B cell (primary cell): ENCODE measurements around the gene PDE4B. TPM values are rescaled to one million over a fixed set of nuclear protein-coding genes. Genes with fewer than 3 reads are reported as not detected.

Experiments
- ATAC-seq: fragments of 200-7000 bp; cut with Tn5 transposase; one replicate; pipeline ENCODE4 v1.10.0; 2021; ENCODE audit warnings: low read depth, mild to moderate bottlenecking, moderate number of reproducible peaks, moderate library complexity
- CTCF ChIA-PET: fragments of 350-600 bp; sonication (Branson Sonifier 250); formaldehyde crosslinking; loops from one replicate; lab custom pipeline; 2021; ENCODE audit warnings: antibody characterized with exemption, inconsistent platforms; lab: Charles Lee
- POLR2A ChIA-PET: fragments of 350-600 bp; sonication (Branson Sonifier 250); formaldehyde crosslinking; loops from one replicate; lab custom pipeline; 2021; ENCODE audit warnings: antibody characterized with exemption; lab: Charles Lee
- DNase-seq: peaks from one replicate; pipeline ENCODE4 v3.0.0; 2013
- H2AFZ ChIP-seq: 2 replicates; pipeline ENCODE4 v1.6.1; 2012; ENCODE audit warnings: mild to moderate bottlenecking, low read depth, low read length; ENCODE audit not compliant: insufficient read depth, poor library complexity, severe bottlenecking
- H3K27ac ChIP-seq, 2 donors: 1 replicate in 1 of 2; 2 replicates in 1 of 2; pipeline ENCODE4 v1.5.1; 2012 to 2013; ENCODE audit warnings: low read length in 2 of 2, mild to moderate bottlenecking in 2 of 2, moderate library complexity in 1 of 2
- H3K27me3 ChIP-seq, 4 experiments: fragments of 200-600 bp in 1 of 4; sonication (generic) in 1 of 4; replicated peaks in 1 of 4; 1 replicate in 2 of 4; 2 replicates in 2 of 4; pipeline versions ENCODE4 v1.6.1 to v1.7.0; 2013 to 2016; ENCODE audit warnings: low read length in 3 of 4, mild to moderate bottlenecking in 2 of 4, mixed read lengths in 1 of 4, moderate library complexity in 1 of 4; ENCODE audit not compliant: insufficient read depth in 4 of 4, control insufficient read depth in 3 of 4; ENCODE audit errors: control extremely low read depth in 1 of 4
- H3K36me3 ChIP-seq, 2 experiments: replicated peaks in 1 of 2; 1 replicate in 1 of 2; 2 replicates in 1 of 2; pipeline versions ENCODE4 v1.6.1 to v1.7.1; 2013; ENCODE audit warnings: low read length in 1 of 2; ENCODE audit not compliant: insufficient read depth in 2 of 2, control insufficient read depth in 1 of 2; ENCODE audit errors: control extremely low read depth in 1 of 2, extremely low read depth in 1 of 2
- H3K4me1 ChIP-seq, 2 donors: fragments of 200-600 bp in 1 of 2; sonication (generic) in 1 of 2; 1 replicate in 1 of 2; 2 replicates in 1 of 2; pipeline versions ENCODE4 v1.5.1 to v1.6.1; 2013 to 2017; ENCODE audit warnings: low read length in 2 of 2; ENCODE audit not compliant: control insufficient read depth in 2 of 2, insufficient read depth in 2 of 2
- H3K4me2 ChIP-seq: replicated peaks from 2 replicates; pipeline ENCODE3; 2012; ENCODE audit warnings: mild to moderate bottlenecking, low read depth, low read length; ENCODE audit not compliant: poor library complexity, severe bottlenecking
- H3K4me3 ChIP-seq, 5 experiments: fragments of 200-600 bp in 1 of 5; sonication (generic) in 1 of 5; 1 replicate in 3 of 5; 2 replicates in 2 of 5; pipeline versions ENCODE4 v1.5.1 to v1.7.0; 2011 to 2016; ENCODE audit warnings: low read length in 4 of 5, mild to moderate bottlenecking in 4 of 5, low read depth in 2 of 5, control low read depth in 1 of 5, moderate library complexity in 1 of 5; ENCODE audit not compliant: insufficient read depth in 1 of 5; ENCODE audit errors: control extremely low read depth in 1 of 5, extremely low read depth in 1 of 5
- H3K79me2 ChIP-seq: fragments of 200-600 bp; sonication (generic); one replicate; pipeline ENCODE4 v1.6.0; 2016; ENCODE audit warnings: low read length; ENCODE audit not compliant: control insufficient read depth, insufficient read depth
- H3K9ac ChIP-seq: fragments of 200-600 bp; sonication (generic); 2 replicates; pipeline ENCODE4 v1.6.1; 2017; ENCODE audit warnings: mild to moderate bottlenecking, low read length, moderate library complexity
- H3K9me3 ChIP-seq, 3 donors: one replicate each; pipeline versions ENCODE4 v1.6.1 to v1.7.1; 2013; ENCODE audit warnings: low read length in 2 of 3; ENCODE audit not compliant: control insufficient read depth in 2 of 3, insufficient read depth in 1 of 3; ENCODE audit errors: control extremely low read depth in 1 of 3
- H4K20me1 ChIP-seq: 2 replicates; pipeline ENCODE4 v1.6.0; 2012; ENCODE audit warnings: mild to moderate bottlenecking, low read length; ENCODE audit not compliant: insufficient read depth, control insufficient read depth, poor library complexity, severe bottlenecking
- H3K27ac Mint-ChIP-seq: one replicate; pipeline ENCODE4 v1.8.0; 2021; ENCODE audit warnings: mixed read lengths
- H3K27me3 Mint-ChIP-seq: one replicate; pipeline ENCODE4 v1.8.0; 2021; ENCODE audit warnings: mixed read lengths
- H3K4me1 Mint-ChIP-seq: one replicate; pipeline ENCODE4 v1.8.0; 2021; ENCODE audit warnings: mixed read lengths
- H3K4me3 Mint-ChIP-seq: one replicate; pipeline ENCODE4 v1.8.0; 2021; ENCODE audit warnings: mixed read lengths
- H3K9me3 Mint-ChIP-seq: one replicate; pipeline ENCODE4 v1.8.0; 2022; ENCODE audit warnings: mixed read lengths; ENCODE audit not compliant: insufficient read depth
- EZH2 ChIP-seq: IDR thresholded peaks from 2 replicates; pipeline ENCODE4 v1.6.1; 2012; ENCODE audit warnings: borderline replicate concordance, low read depth, mild to moderate bottlenecking, moderate library complexity, low read length; ENCODE audit not compliant: insufficient read depth, poor library complexity, severe bottlenecking
- WGBS: methylation state at CpG from one replicate; pipeline ENCODE4 v1.1.5; 2013; ENCODE audit warnings: missing lambda C conversion rate; ENCODE audit not compliant: insufficient coverage; 5-methylcytosine and 5-hydroxymethylcytosine counted together
- intact Hi-C: fragments of 100-400 bp; cut with micrococcal nuclease; formaldehyde crosslinking; loops from one replicate; pipeline ENCODE4 v1.10.0; 2022
- polyA plus RNA-seq: library from polyadenylated mRNA; depleted of rRNA; stranded (reverse); fragments of >200 nt; gene quantifications from 2 replicates; pipeline ENCODE4 v1.2.3, GENCODE V29; 2012
- total RNA-seq, 2 donors: library from RNA; stranded (reverse); fragments of 120-200 nt in 1 of 2; gene quantifications; 1 replicate in 1 of 2; 2 replicates in 1 of 2; pipeline versions ENCODE4 v1.2.3 to v1.2.4, GENCODE V29; 2013 to 2022
- TF ChIP-seq, protein P1 (sequence below): fragments of 200-600 bp; IDR thresholded peaks from one replicate; pipeline ENCODE4 v1.8.0; 2022; ENCODE audit warnings: antibody characterized with exemption, mild to moderate bottlenecking

The PDE4B gene
- total and polyA plus RNA-seq, 2 donors (not counting 1 experiment from before 2014, with no cell fraction given) = 63.7 to 242 TPM

DNA sequence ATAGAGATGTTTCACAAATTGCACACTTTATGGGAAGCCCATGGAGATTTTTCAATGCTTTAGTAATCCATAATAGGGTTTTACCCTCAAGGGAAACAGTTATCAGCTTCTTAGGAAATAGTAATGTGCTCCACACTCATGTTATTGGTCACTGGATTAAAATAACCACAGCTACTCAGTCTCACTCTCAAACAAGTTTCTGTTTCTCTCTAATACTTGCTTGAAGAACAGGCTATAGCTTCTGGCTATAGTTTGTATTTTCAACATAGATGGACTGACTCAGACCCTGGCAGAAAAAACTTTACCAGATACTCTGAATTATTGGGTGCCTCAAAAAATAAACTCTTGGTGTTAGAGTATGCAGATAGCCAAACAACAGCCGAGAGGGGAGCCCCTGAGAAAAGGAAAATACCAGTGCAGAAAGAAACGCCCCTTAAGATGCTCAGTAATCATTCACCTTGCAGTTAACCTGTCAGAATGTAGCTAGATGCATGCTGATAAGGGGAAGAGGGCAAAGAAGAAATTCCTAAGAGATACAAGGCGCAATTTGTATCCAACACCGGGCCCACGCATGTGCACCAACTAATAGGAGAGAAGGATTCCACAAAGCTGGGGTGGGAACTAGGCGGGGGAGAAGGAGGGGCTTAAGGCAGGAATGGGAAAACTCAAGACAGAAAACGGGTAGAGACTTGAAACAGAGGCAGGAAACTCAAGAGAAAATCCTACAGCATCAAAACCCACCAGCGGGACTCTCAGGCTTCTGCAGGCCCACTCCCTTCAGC, 30.4 kb upstream of the PDE4B start:
- H3K4me3 ChIP-seq = no peak overlapping the region
- CTCF ChIA-PET = no interaction called here
- H3K4me1 Mint-ChIP-seq = no peaks in the 10 kb centered on the region
- TF ChIP-seq, protein P1, sequence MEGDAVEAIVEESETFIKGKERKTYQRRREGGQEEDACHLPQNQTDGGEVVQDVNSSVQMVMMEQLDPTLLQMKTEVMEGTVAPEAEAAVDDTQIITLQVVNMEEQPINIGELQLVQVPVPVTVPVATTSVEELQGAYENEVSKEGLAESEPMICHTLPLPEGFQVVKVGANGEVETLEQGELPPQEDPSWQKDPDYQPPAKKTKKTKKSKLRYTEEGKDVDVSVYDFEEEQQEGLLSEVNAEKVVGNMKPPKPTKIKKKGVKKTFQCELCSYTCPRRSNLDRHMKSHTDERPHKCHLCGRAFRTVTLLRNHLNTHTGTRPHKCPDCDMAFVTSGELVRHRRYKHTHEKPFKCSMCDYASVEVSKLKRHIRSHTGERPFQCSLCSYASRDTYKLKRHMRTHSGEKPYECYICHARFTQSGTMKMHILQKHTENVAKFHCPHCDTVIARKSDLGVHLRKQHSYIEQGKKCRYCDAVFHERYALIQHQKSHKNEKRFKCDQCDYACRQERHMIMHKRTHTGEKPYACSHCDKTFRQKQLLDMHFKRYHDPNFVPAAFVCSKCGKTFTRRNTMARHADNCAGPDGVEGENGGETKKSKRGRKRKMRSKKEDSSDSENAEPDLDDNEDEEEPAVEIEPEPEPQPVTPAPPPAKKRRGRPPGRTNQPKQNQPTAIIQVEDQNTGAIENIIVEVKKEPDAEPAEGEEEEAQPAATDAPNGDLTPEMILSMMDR = no peak
- no peak for TF ChIP-seq EZH2
- no peak for DNase-seq
- no peak for ATAC-seq
- POLR2A ChIA-PET = no interaction called here
- H3K9ac ChIP-seq = no peak overlapping the region
- H2AFZ ChIP-seq = no peak overlapping the region
- peaks cover 1% of the 10 kb centered on the region for H3K9me3 Mint-ChIP-seq
- peaks cover 0 to 3% (median 0%) of the 10 kb centered on the region in 3 donors for H3K9me3 ChIP-seq
- H4K20me1 ChIP-seq = no peaks in the 10 kb centered on the region
- intact Hi-C loops = no loop called here
- 95% methylated on average over 5 of the region's 8 CpGs for WGBS
- peaks cover 4% of the 10 kb centered on the region for H3K27me3 Mint-ChIP-seq
- H3K27me3 ChIP-seq = no peaks in the 10 kb centered on the region
- no peak overlapping the region for H3K4me2 ChIP-seq
- H3K27ac Mint-ChIP-seq = no peak overlapping the region
- H3K4me1 ChIP-seq = no peaks in the 10 kb centered on the region
- no peak overlapping the region for H3K4me3 Mint-ChIP-seq
- H3K79me2 ChIP-seq = no peaks in the 10 kb centered on the region
- no peaks in the 10 kb centered on the region for H3K36me3 ChIP-seq
- no peak overlapping the region for H3K27ac ChIP-seq

DNA sequence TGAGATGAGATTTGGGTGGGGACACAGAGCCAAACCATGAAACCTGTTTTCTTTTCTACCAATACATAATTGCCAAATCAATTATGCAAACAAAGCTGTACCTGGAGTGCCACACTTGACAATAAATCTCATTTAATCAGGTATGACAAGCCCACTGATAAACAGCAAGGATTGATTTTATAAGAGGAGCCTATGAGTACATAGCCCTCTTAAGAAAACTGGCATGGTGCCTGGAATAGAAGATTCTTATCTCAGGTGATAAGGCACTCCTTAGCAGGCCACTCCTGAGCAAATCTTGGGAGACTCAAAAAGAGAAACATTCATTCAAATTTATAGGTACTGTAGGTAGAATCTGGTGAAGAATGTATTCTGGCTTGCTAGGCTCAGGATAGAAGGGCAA, 28.6 kb upstream of the PDE4B start:
- no peak overlapping the region for H3K4me2 ChIP-seq
- Mint-ChIP-seq H3K4me3 (no peak overlapping the region), H3K27ac (no peak overlapping the region), H3K9me3 (peaks cover 1% of the 10 kb centered on the region), H3K4me1 (no peaks in the 10 kb centered on the region), H3K27me3 (peaks cover 4% of the 10 kb centered on the region)
- no peaks in the 10 kb centered on the region for H4K20me1 ChIP-seq
- ChIA-PET CTCF (no interaction called here), POLR2A (no interaction called here)
- TF ChIP-seq EZH2 = no peak
- TF ChIP-seq, protein P1 = no peak
- peaks cover 0 to 3% (median 0%) of the 10 kb centered on the region in 3 donors for H3K9me3 ChIP-seq
- no peak overlapping the region for H3K4me3 ChIP-seq
- no peaks in the 10 kb centered on the region for H3K27me3 ChIP-seq
- DNase-seq = no peak
- H3K9ac ChIP-seq = no peak overlapping the region
- H2AFZ ChIP-seq = no peak overlapping the region
- no peaks in the 10 kb centered on the region for H3K4me1 ChIP-seq
- intact Hi-C loops = no loop called here
- ATAC-seq = no peak
- H3K27ac ChIP-seq = no peak overlapping the region
- no peaks in the 10 kb centered on the region for H3K79me2 ChIP-seq
- no peaks in the 10 kb centered on the region for H3K36me3 ChIP-seq
